ENCODE data around the gene PITHD1. TPM values are rescaled to one million over a fixed set of nuclear protein-coding genes. Genes with fewer than 3 reads are reported as not detected.
"Not testable (repeated sequence)": the region's sequence is repeated elsewhere in the genome, so short reads cannot be mapped to it uniquely, and the experiment has no call there.

Gene PITHD1
- total RNA-seq (2022) (30.6 and 33.0 TPM in 2 replicates), Bru-seq, nascent RNA (percentile 74 among the genes with signal in this experiment), BruChase-seq, experiment 1, labeled RNA remaining after a 6-hour chase (percentile 76 among the genes with signal in this experiment), BruChase-seq, experiment 2, labeled RNA remaining after a 2-hour chase (percentile 77 among the genes with signal in this experiment)
- long read RNA-seq, transcript PITHD1-201 (6 exons, 1,603 nt) = major isoform, 28 of 78 reads
- long read RNA-seq, partial matches to known transcripts = 45 of 78 reads
- long read RNA-seq, other reads (novel, unspliced or antisense) = 5 of 78 reads

DNA sequence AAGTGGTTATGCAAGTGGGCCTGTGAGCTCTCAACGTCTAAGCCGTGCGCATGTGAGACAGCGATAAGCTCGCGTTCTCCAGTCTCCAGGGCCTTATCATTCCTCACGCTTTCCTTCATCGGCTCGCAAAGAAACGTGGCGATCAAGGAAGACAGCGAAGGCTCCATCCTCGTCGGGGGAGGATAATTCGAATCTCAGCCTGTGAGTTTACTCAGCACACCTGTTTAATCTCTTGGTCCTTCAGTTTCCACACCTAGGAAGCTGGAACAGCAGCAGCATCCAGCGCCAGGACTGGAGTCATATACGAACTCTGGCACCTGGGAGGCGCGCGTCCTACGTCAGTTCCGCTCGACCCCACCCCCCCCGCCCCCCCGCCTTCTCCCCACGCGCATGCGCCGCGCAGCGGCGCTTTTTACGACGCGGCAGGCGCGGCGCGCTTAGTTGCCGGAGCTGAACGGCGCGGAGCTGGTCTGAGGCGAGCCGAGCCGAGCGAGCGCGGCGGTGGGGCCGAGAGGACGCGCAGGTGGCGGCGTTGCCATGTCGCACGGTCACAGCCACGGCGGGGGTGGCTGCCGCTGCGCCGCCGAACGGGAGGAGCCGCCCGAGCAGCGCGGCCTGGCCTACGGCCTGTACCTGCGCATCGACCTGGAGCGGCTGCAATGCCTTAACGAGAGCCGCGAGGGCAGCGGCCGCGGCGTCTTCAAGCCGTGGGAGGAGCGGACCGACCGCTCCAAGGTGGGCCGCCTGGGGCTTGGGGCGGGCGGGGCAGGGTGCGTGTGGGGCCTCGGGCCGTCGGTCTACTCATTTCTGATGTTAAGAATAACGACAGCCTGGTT lies at the start of gene PITHD1:
TSS of gene PITHD1 (plus strand) at position 440 of the 836 bp plus-strand sequence. CDS start at position 538, 98 bp downstream.
- intact Hi-C loops (cut with micrococcal nuclease; ENCODE audit: unreplicated experiment) = no loop called here
- CTCF ChIA-PET = interaction anchor here (0.7 to 1.0 kb wide), 3 partner anchors 11 to 139 kb away, joined by 3 to 7 read pairs (median 5); no protein-coding TSS in a partner anchor

GRCh38 chr1:23732363-23733224 lies 45.6 kb upstream of the PITHD1 start:
- Mint-ChIP-seq H3K27ac (ENCODE audit: unreplicated experiment) (no peak overlapping the region), H3K4me1 (ENCODE audit: low read depth, unreplicated experiment) (peaks cover 18% of the 10 kb centered on the region), H3K36me3 (ENCODE audit: insufficient read depth, unreplicated experiment) (peaks cover 8% of the 10 kb centered on the region), H3K9me3 (ENCODE audit: low read depth, unreplicated experiment) (no peaks in the 10 kb centered on the region), H3K27me3 (ENCODE audit: unreplicated experiment) (no peaks in the 10 kb centered on the region), H3K4me3 (ENCODE audit: low read depth, unreplicated experiment) (no peak overlapping the region)
- CTCF ChIA-PET = no interaction called here
- intact Hi-C loops (cut with micrococcal nuclease; ENCODE audit: unreplicated experiment) = no loop called here
- no TSS peak for BruUV-seq (replicated peaks)
- no peak for DNase-seq
- TF ChIP-seq CTCF (IDR thresholded peaks at IDR 0.05; ENCODE audit: unreplicated experiment) = no peak

More for the DNA sequence above, at the start of gene PITHD1:
- no TSS peak for BruUV-seq (replicated peaks)
- Mint-ChIP-seq H3K4me1 (ENCODE audit: low read depth, unreplicated experiment) (peaks cover 21% of the 10 kb centered on the region), H3K27ac (ENCODE audit: unreplicated experiment) (peak within 1 kb of the TSS; percentile 68), H3K36me3 (ENCODE audit: insufficient read depth, unreplicated experiment) (peaks cover 24% of the 10 kb centered on the region), H3K4me3 (ENCODE audit: low read depth, unreplicated experiment) (peak within 1 kb of the TSS; percentile 74), H3K9me3 (ENCODE audit: low read depth, unreplicated experiment) (no peaks in the 10 kb centered on the region), H3K27me3 (ENCODE audit: unreplicated experiment) (no peaks in the 10 kb centered on the region)
- DNase-seq = peak; percentile 65
- no peak for TF ChIP-seq CTCF (IDR thresholded peaks at IDR 0.05; ENCODE audit: unreplicated experiment)

DNA sequence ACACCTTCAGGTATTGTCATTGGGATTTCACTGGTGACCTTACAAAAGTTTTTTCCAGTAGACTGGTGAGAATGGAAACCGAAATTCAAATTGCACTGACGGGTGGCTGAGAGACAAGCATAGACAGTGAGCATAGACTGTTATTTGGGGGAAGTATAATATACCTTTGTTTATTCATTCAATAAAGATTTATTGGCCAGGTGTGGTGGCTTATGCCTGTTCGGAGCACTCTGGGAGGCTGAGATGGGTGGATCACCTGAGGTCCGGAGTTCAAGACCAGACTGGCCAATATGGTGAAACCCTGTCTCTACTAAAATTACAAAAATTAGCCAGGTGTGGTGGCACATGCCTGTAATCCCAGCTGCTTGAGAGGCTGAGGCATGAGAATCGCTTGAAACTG lies 44.9 kb upstream of the PITHD1 start:
- H3K4me1 Mint-ChIP-seq (ENCODE audit: low read depth, unreplicated experiment) = peaks cover 11% of the 10 kb centered on the region
- H3K27ac Mint-ChIP-seq (ENCODE audit: unreplicated experiment); H3K9me3 Mint-ChIP-seq (ENCODE audit: low read depth, unreplicated experiment); H3K27me3 Mint-ChIP-seq (ENCODE audit: unreplicated experiment); H3K4me3 Mint-ChIP-seq (ENCODE audit: low read depth, unreplicated experiment); BruUV-seq (replicated peaks); intact Hi-C loops (cut with micrococcal nuclease; ENCODE audit: unreplicated experiment); H3K36me3 Mint-ChIP-seq (ENCODE audit: insufficient read depth, unreplicated experiment); DNase-seq: not testable (repeated sequence)
- CTCF ChIA-PET = interaction anchor here (0.9 kb wide), 1 partner anchor 9 kb away, joined by 3 read pairs; no protein-coding TSS in a partner anchor

- intact Hi-C loops (cut with micrococcal nuclease; ENCODE audit: unreplicated experiment) = no loop called here
- CTCF ChIA-PET = interaction anchor here (1.1 kb wide), 1 partner anchor 10 kb away, joined by 6 read pairs; no protein-coding TSS in a partner anchor
- no peak for DNase-seq
- Mint-ChIP-seq H3K4me3 (ENCODE audit: low read depth, unreplicated experiment) (no peak overlapping the region), H3K4me1 (ENCODE audit: low read depth, unreplicated experiment) (peaks cover under 1% of the 10 kb centered on the region), H3K9me3 (ENCODE audit: low read depth, unreplicated experiment) (no peaks in the 10 kb centered on the region), H3K36me3 (ENCODE audit: insufficient read depth, unreplicated experiment) (peaks cover 8% of the 10 kb centered on the region), H3K27ac (ENCODE audit: unreplicated experiment) (no peak overlapping the region), H3K27me3 (ENCODE audit: unreplicated experiment) (no peaks in the 10 kb centered on the region)
- BruUV-seq (replicated peaks) = no TSS peak
- TF ChIP-seq CTCF (IDR thresholded peaks at IDR 0.05; ENCODE audit: unreplicated experiment) = no peak
These were observed 41.6 kb upstream of the PITHD1 start for GRCh38 chr1:23736437-23737134.

Measured in Calu3 (cell line).